Neuronal stem cell (in vitro differentiated cells): ENCODE results near the gene COLEC12.

Source experiments
- DNase-seq: peaks from one replicate; pipeline ENCODE4 v3.0.0-alpha.2; 2013; ENCODE audit warnings: low spot score
- H2AFZ ChIP-seq: one replicate; pipeline ENCODE4 v1.6.1; 2013; ENCODE audit warnings: mild to moderate bottlenecking, low read length, inconsistent platforms
- H2AK5ac ChIP-seq: 2 replicates; pipeline ENCODE4 v1.6.1; 2013; ENCODE audit warnings: low read depth, mild to moderate bottlenecking, inconsistent platforms, low read length, moderate library complexity, mixed read lengths
- H2BK120ac ChIP-seq: 2 replicates; pipeline ENCODE4 v1.6.1; 2013; ENCODE audit warnings: low read depth, mild to moderate bottlenecking, inconsistent platforms, low read length, moderate library complexity, mixed read lengths
- H2BK12ac ChIP-seq: one replicate; pipeline ENCODE4 v1.6.1; 2013; ENCODE audit warnings: low read length, inconsistent platforms
- H2BK15ac ChIP-seq: 2 replicates; pipeline ENCODE4 v1.6.1; 2013; ENCODE audit warnings: mild to moderate bottlenecking, low read length, inconsistent platforms, mixed read lengths
- H2BK5ac ChIP-seq: one replicate; pipeline ENCODE4 v1.6.1; 2013; ENCODE audit warnings: inconsistent platforms, mild to moderate bottlenecking, low read length, moderate library complexity
- H3K14ac ChIP-seq: one replicate; pipeline ENCODE4 v1.6.1; 2013; ENCODE audit warnings: low read length, inconsistent platforms
- H3K18ac ChIP-seq: 2 replicates; pipeline ENCODE4 v1.6.1; 2013; ENCODE audit warnings: low read length, inconsistent platforms
- H3K23ac ChIP-seq: 2 replicates; pipeline ENCODE4 v1.6.1; 2013; ENCODE audit warnings: low read depth, mild to moderate bottlenecking, mixed read lengths, low read length, inconsistent platforms; ENCODE audit not compliant: poor library complexity
- H3K27ac ChIP-seq: replicated peaks from 3 replicates; pipeline ENCODE4 v1.5.1; 2013; ENCODE audit warnings: low read length, inconsistent platforms
- H3K27me3 ChIP-seq, 3 experiments: 2 replicates each; pipeline ENCODE4 v1.6.1; 2013; ENCODE audit warnings: low read length in 3 of 3, mild to moderate bottlenecking in 2 of 3, inconsistent platforms in 1 of 3, low read depth in 1 of 3, mixed read lengths in 1 of 3, moderate library complexity in 1 of 3; ENCODE audit not compliant: control insufficient read depth in 3 of 3, insufficient read depth in 3 of 3
- H3K36me3 ChIP-seq, 2 donors: replicated peaks in 1 of 2; 2 replicates each; pipeline ENCODE4 v1.6.1; 2013; ENCODE audit warnings: low read length in 2 of 2; ENCODE audit not compliant: control insufficient read depth in 2 of 2, insufficient read depth in 2 of 2
- H3K4ac ChIP-seq: 2 replicates; pipeline ENCODE4 v1.6.1; 2013; ENCODE audit warnings: inconsistent platforms, mild to moderate bottlenecking, low read length, moderate library complexity
- H3K4me1 ChIP-seq, 2 donors: 1 replicate in 1 of 2; 2 replicates in 1 of 2; pipeline ENCODE4 v1.6.1; 2013; ENCODE audit warnings: low read length in 2 of 2, low read depth in 1 of 2; ENCODE audit not compliant: control insufficient read depth in 2 of 2, insufficient read depth in 1 of 2
- H3K4me2 ChIP-seq: one replicate; pipeline ENCODE4 v1.6.1; 2013; ENCODE audit warnings: mild to moderate bottlenecking, low read length, inconsistent platforms; ENCODE audit not compliant: insufficient read depth, poor library complexity, severe bottlenecking
- H3K4me3 ChIP-seq, 2 donors: 2 replicates each; pipeline ENCODE4 v1.5.1; 2013; ENCODE audit warnings: low read length in 2 of 2, mild to moderate bottlenecking in 2 of 2, inconsistent platforms in 1 of 2, moderate library complexity in 1 of 2
- H3K79me1 ChIP-seq: one replicate; pipeline ENCODE4 v1.6.1; 2013; ENCODE audit warnings: low read depth, mild to moderate bottlenecking, inconsistent platforms, low read length, moderate library complexity
- H3K9ac ChIP-seq: one replicate; pipeline ENCODE4 v1.6.1; 2013; ENCODE audit warnings: mild to moderate bottlenecking, low read depth, low read length, inconsistent platforms; ENCODE audit not compliant: poor library complexity
- H3K9me3 ChIP-seq, 2 donors: replicated peaks in 1 of 2; 2 replicates each; pipeline versions ENCODE3 to v1.6.1; 2013; ENCODE audit warnings: low read length in 2 of 2, mild to moderate bottlenecking in 2 of 2, inconsistent platforms in 1 of 2, low read depth in 1 of 2, mixed read lengths in 1 of 2, moderate library complexity in 1 of 2; ENCODE audit not compliant: control insufficient read depth in 2 of 2, insufficient read depth in 1 of 2
- H4K8ac ChIP-seq: one replicate; pipeline ENCODE4 v1.6.1; 2013; ENCODE audit warnings: low read depth, mild to moderate bottlenecking, inconsistent platforms, low read length, moderate library complexity
- H4K91ac ChIP-seq: one replicate; pipeline ENCODE4 v1.6.1; 2013; ENCODE audit warnings: low read length, low read depth, mild to moderate bottlenecking, inconsistent platforms; ENCODE audit not compliant: poor library complexity
- WGBS, 2 donors: extraction: QIAGEN DNeasy Blood & Tissue Kit; methylation state at CpG; one replicate each; pipeline ENCODE4 v1.1.7; 2013; ENCODE audit warnings: missing lambda C conversion rate in 2 of 2, mixed read lengths in 1 of 2; ENCODE audit not compliant: insufficient read length in 2 of 2, insufficient replicate concordance in 1 of 2; ENCODE audit errors: extremely low coverage in 2 of 2; 5-methylcytosine and 5-hydroxymethylcytosine counted together

Gene COLEC12

DNA sequence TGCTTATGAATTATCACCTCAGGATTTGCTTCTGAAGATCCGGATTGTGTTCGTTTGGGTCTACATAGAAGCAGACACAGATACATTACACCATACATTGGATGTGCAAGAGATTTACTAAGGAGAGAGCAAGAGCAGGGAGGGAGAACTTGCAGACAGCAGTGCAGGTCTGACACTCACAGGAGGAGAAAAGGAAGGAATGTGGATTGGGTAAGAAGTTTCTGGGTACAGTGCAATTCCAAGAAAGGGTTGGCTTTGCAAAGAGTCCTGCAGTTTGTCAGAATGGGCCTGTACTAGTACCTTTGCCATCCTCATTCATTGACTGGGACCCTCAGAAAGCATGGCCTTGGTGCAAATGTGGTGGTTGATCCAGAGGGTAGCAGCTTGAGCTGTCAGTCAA, 227.9 kb downstream of the COLEC12 start:
- DNase-seq, result no peak
- H3K4me3 ChIP-seq, result no peak overlapping the region
- H3K4me1 ChIP-seq, result peaks cover 0 to 2% of the 10 kb centered on the region in 2 donors

DNA sequence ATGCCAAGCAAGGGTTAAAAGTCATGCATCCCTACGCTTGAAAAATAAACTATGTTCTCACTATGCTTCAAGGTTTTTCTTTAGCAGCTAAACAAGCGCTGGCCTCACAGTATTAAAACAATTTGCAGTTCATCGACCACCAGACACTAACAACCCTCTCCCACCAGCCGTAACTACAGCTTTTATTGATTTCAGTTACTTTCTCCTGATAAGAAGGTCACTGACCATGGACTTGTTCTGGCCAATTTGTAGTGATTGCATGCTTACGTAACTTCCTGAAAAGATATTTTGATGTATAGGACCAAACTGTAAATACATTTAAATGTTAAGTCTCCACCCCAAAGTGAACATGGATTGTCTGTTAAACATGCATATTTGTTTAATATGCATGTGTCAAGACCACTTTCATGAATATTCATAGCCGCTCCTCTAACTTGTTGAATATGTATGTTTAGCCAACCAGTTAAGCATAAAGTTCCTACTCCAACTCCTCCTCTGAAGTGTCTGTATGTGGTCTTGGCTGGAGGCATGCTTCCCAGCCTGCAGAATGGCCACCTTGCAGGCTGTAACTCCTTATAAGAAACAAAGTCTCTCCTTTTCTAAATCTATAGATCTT, 230.9 kb downstream of the COLEC12 start:
- H2BK12ac ChIP-seq, result no peak overlapping the region
- H4K8ac ChIP-seq, result no peak overlapping the region

More for the DNA sequence above, 227.9 kb downstream of the COLEC12 start:
- H3K23ac ChIP-seq, result no peak overlapping the region
- no peak overlapping the region for H4K91ac ChIP-seq
- no peak overlapping the region for H4K8ac ChIP-seq
- H2BK12ac ChIP-seq, result no peak overlapping the region
- no peak overlapping the region for H3K27ac ChIP-seq
- peaks cover 2% of the 10 kb centered on the region for H3K79me1 ChIP-seq
- H2BK5ac ChIP-seq, result no peak overlapping the region
- H2AK5ac ChIP-seq, result no peak overlapping the region
- H2AFZ ChIP-seq, result no peak overlapping the region
- no peak overlapping the region for H2BK120ac ChIP-seq
- no peak overlapping the region for H3K9ac ChIP-seq
- H3K14ac ChIP-seq, result no peak overlapping the region
- no CpG with 5 or more reads among the region's 2 CpGs for WGBS, 2 donors
- H3K27me3 ChIP-seq, result no peaks in the 10 kb centered on the region
- no peaks in the 10 kb centered on the region for H3K9me3 ChIP-seq
- no peak overlapping the region for H3K4me2 ChIP-seq
- no peak overlapping the region for H3K4ac ChIP-seq
- no peaks in the 10 kb centered on the region for H3K36me3 ChIP-seq
- H2BK15ac ChIP-seq, result no peak overlapping the region
- no peak overlapping the region for H3K18ac ChIP-seq

DNA sequence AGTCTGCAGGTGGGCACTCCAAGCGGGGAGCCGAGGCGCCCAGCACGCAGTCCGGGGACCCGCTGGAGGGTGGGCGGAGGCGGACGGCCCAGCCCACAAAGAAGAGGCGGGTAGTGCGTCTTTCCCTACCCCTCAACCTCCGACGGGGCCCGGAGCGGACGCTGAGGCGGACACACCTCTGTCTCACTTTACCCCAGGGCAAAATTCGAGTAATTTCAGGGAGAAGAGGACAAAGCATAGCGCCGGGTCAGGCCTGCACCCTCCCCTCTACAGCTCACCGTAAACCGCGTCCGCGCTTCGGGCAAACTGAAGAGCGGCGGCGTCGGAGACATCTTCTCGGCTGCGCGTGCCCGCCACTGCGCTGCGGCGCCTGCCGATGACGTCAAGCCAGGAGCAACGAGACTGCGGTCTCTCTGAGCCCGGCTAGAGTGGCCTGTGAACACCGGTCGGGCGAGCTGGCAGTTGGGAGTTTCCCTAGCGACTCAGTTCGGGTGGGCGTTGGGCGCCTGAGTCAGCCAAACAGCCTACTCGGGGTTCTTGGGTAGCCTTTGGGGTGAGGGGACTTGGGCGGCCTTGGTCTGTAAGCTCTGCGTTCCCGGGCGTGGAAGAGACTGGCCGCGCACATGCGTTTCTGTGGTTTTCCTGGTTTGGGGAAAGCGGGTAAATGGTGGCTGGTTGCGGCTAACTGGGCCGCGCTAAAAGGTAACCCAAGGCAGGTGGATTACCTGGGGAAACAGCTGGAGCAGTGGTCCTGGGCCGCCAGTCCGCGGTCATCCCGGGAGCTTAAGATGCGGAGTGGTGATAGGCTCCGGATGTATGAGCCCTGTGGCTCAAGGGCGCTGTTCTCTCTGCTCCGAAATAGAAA, 232.6 kb downstream of the COLEC12 start, which contains the start of gene THOC1:
Gene THOC1 (minus strand): TSS at position 360 of the 865 bp plus-strand sequence. CDS start 28 bp downstream, at position 332.
- H3K9me3 ChIP-seq, result no peaks in the 10 kb centered on the region
- WGBS, 2 donors, result no CpG with 5 or more reads among the region's 69 CpGs

More for the DNA sequence above, 230.9 kb downstream of the COLEC12 start:
- no peak overlapping the region for H2AK5ac ChIP-seq
- H3K36me3 ChIP-seq, result peaks cover 2 to 19% of the 10 kb centered on the region in 2 donors
- no peak for DNase-seq
- H2BK15ac ChIP-seq, result no peak overlapping the region
- H3K4me1 ChIP-seq, result peaks cover 3 to 4% of the 10 kb centered on the region in 2 donors
- peaks cover 6% of the 10 kb centered on the region for H3K79me1 ChIP-seq
- H3K18ac ChIP-seq, result no peak overlapping the region
- no peak overlapping the region for H3K23ac ChIP-seq
- H3K9ac ChIP-seq, result no peak overlapping the region
- WGBS, 2 donors, result no CpG with 5 or more reads among the region's 6 CpGs
- H2BK5ac ChIP-seq, result no peak overlapping the region
- no peak overlapping the region for H3K4me2 ChIP-seq
- H3K27ac ChIP-seq, result no peak overlapping the region
- no peak overlapping the region for H3K14ac ChIP-seq
- no peak overlapping the region for H3K4me3 ChIP-seq
- no peak overlapping the region for H2AFZ ChIP-seq
- H3K4ac ChIP-seq, result no peak overlapping the region
- no peak overlapping the region for H4K91ac ChIP-seq
- no peaks in the 10 kb centered on the region for H3K27me3 ChIP-seq
- H3K9me3 ChIP-seq, result no peaks in the 10 kb centered on the region
- H2BK120ac ChIP-seq, result no peak overlapping the region

DNA sequence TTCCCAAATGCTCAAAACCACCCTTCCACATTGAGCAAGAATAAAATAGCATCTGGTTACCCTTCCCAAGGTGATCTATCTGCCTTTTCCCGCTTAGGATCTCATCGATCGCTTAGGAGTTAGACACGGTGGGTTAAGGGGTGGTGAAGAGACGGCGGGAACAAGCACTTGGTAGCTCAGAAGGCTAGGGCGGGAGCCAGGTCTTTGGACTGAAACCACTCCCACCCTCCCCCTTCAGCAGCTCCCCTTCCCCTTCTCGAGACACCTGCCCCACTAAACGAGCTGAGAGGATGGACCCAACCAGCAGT, 233.2 kb downstream of the COLEC12 start:
- no peaks in the 10 kb centered on the region for H3K27me3 ChIP-seq
- peak overlapping the region; percentile 99 for H3K23ac ChIP-seq
- no peak overlapping the region for H2BK12ac ChIP-seq
- H3K4me1 ChIP-seq, result peaks cover 3 to 4% of the 10 kb centered on the region in 2 donors
- H3K27ac ChIP-seq, result no peak overlapping the region
- peak overlapping the region; percentile 100 for H4K8ac ChIP-seq
- H3K4me2 ChIP-seq, result peak overlapping the region; percentile 88
- H3K9me3 ChIP-seq, result no peaks in the 10 kb centered on the region
- no peak overlapping the region for H3K14ac ChIP-seq
- H2AFZ ChIP-seq, result peak overlapping the region; percentile 98
- peak overlapping the region; percentile 56 for H2BK15ac ChIP-seq
- H2BK5ac ChIP-seq, result peak overlapping the region; percentile 83
- peak overlapping the region; percentile 84 to 95 for H3K4me3 ChIP-seq
- WGBS, 2 donors, result no CpG with 5 or more reads among the region's 9 CpGs
- peak overlapping the region; percentile 86 for H3K9ac ChIP-seq
- H2AK5ac ChIP-seq, result no peak overlapping the region
- DNase-seq, result no peak
- peak overlapping the region; percentile 39 for H2BK120ac ChIP-seq
- no peak overlapping the region for H4K91ac ChIP-seq
- H3K4ac ChIP-seq, result no peak overlapping the region
- peak overlapping the region; percentile 66 for H3K18ac ChIP-seq
- peaks cover 7 to 40% of the 10 kb centered on the region in 2 donors for H3K36me3 ChIP-seq
- H3K79me1 ChIP-seq, result peaks cover 6% of the 10 kb centered on the region

More for the DNA sequence above, 232.6 kb downstream of the COLEC12 start, which contains the start of gene THOC1:
- Histone ChIP-seq H3K27me3 (no peaks in the 10 kb centered on the region), H3K36me3 (peaks cover 7 to 34% of the 10 kb centered on the region in 2 donors), H4K8ac (peak within 1 kb of the TSS; percentile 100), H2AFZ (peak within 1 kb of the TSS; percentile 98), H3K79me1 (peaks cover 6% of the 10 kb centered on the region), H2BK12ac (no peak within 1 kb of the TSS), H2BK120ac (peak within 1 kb of the TSS; percentile 39), H3K4ac (no peak within 1 kb of the TSS), H3K4me2 (peak within 1 kb of the TSS; percentile 88), H3K4me1 (peaks cover 3 to 4% of the 10 kb centered on the region in 2 donors), H3K9ac (peak within 1 kb of the TSS; percentile 86), H2AK5ac (peak within 1 kb of the TSS; percentile 4), H3K4me3 (peak within 1 kb of the TSS; percentile 84 to 95), H3K23ac (peak within 1 kb of the TSS; percentile 99), H2BK5ac (peak within 1 kb of the TSS; percentile 83), H3K18ac (peak within 1 kb of the TSS; percentile 96), H2BK15ac (peak within 1 kb of the TSS; percentile 56), H3K27ac (peak within 1 kb of the TSS; percentile 63), H3K14ac (peak within 1 kb of the TSS; percentile 5), H4K91ac (no peak within 1 kb of the TSS)
- peak; percentile 88 for DNase-seq
